ENCODE measurements around the gene NLGN1.
A peak's percentile ranks its signal among the peaks of the same experiment; 100 is the strongest.

The NLGN1 gene

GRCh38 chr3:173988909-173989308 lies 591.4 kb downstream of the NLGN1 start:
- DNase-seq (ENCODE audit: low read depth): peak; percentile 5

DNA sequence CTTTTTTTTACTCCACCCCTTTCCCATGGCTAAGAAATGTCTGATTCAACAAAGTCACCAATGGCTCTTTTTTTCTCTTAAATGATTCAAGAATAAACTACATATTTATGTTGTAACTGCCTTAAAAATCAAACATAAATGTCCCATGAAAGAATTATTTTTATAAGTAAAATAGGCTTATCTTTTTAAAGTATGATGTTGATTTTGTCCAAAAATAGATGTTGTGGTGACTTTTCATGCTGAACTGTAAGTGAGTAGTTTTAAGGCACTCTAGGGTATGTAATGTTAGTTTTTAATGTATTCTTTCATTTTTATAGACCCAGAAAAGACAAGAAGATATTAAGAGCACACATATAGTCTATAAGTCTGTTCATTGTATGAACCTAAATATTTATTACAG lies 594.9 kb downstream of the NLGN1 start:
- DNase-seq (ENCODE audit: low read depth): peak; percentile 42

DNA sequence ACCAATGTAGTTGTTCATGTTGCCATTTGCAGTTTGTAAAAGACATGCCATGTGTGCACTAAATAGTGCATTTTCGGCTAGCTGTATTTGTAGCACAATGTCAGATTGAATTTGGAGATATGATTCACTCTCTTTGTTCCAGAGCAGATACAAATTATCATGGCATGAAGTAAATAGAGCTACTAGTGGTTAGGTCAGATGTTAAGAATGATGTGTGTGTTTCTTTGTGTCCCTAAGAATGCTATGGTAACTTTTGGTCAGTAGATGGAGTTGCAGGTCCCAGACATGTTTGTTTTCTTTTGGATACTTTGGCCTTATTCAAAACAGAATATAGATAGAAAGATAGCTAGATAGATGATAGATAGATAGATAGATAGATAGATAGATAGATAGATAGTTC lies 595.8 kb downstream of the NLGN1 start:
- peak; percentile 86 for DNase-seq (ENCODE audit: low read depth)

GRCh38 chr3:174000675-174001074 lies 603.1 kb downstream of the NLGN1 start:
- DNase-seq (ENCODE audit: low read depth): no peak

- DNase-seq (ENCODE audit: low read depth): peak; percentile 24
These were observed 605.0 kb downstream of the NLGN1 start for GRCh38 chr3:174002543-174002942.

DNA sequence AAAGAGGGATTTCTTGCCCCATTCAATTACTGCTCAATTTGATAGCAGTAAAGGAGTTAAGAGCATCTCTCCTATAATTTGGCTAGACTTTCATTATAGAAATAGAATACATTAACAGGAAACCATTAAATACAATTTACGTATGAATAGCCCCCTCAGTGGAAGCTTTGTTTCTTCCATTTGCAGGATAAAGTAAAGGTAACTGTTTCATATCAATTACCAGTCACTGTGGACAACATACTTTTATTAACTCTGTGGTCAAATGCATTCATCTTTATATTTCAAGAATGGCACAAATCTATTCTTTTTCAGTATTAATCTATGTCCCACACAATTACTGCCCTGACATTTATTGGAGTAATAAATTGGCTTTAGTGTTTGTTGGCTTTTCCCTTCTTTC lies 613.4 kb downstream of the NLGN1 start:
- DNase-seq (ENCODE audit: low read depth): no peak

GRCh38 chr3:174016186-174016585 lies 618.6 kb downstream of the NLGN1 start:
- peak; percentile 86 for DNase-seq (ENCODE audit: low read depth)

- DNase-seq (ENCODE audit: low read depth): no peak
These were observed 622.6 kb downstream of the NLGN1 start for GRCh38 chr3:174020156-174020555.

DNA sequence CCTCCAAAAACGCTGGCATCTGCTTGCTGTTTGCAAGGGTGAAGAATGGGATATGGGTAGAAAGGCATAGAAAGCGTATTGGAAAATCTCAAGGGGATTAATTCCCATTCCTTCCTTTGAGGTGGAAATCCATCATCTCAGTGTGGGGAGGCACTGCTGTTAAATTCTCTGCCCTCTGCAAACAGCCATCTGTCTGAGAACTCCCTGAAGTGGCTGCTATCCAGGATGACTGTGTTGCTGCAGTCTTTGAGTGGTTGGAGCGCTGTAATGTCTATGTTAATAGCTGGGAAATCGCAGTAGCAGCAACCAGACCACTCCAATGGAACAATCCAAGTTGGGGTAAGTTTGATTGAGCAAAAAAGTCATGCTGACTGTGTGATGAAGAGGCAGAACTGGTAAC lies 625.9 kb downstream of the NLGN1 start:
- peak; percentile 16 for DNase-seq (ENCODE audit: low read depth)

DNA sequence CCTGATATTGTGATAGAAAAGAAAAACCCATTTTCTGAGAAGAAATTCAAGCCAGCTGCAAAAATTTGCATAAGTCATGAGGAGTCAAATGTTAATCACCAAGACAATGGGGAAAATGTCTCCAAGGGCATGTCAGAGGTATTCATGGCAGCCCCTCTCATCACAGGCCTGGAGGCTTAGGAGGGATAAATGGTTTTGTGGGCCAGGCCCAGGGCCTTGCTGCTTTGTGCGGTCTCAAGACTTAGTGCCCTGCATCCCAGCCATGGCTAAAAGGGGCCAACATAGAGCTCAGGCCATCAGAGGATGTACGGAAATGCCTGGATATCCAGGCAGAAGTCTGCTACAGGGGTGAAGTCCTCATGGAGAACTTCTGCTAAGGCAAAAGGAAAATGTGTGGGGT lies 631.1 kb downstream of the NLGN1 start:
- no peak for DNase-seq (ENCODE audit: low read depth)

- DNase-seq (ENCODE audit: low read depth): no peak
These were observed 637.9 kb downstream of the NLGN1 start for GRCh38 chr3:174035328-174035886.

DNA sequence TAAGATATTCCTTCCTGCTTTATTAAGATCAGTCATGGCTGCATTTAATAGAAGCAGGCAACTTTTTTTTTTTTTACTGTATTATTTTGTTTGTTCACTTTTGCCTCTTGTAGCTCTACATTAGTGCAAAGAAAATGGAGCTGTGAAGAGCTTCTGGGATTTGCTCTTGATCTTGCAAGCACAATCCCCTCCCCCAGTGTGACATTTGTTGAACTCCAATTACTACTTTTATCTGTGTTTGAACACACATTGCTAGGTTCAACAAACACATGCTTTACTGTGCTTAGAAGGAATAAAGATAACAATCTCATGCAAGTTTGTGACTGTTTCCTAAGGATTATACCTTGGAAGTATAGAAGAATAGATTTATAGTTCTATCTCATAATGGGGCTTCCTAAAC lies 648.8 kb downstream of the NLGN1 start:
- no peak for DNase-seq (ENCODE audit: low read depth)

DNA sequence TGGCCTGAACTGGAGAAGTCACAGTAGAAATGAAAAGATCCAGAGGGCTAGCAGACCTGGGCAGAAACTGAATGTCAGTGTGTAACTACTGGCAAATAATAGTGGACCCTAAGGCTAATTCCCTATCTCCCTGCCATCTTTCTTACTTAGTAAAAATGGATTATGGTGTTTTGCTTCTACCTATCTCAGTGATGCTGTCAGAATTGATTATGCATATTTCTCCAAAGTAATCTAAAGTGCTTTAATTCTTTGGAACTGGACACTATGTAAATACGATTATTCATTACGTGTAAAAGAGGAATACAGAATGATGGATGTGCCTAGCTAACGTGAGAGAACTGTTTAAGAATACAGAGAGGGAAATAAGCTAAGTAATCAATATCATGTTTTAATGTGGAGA lies 651.9 kb downstream of the NLGN1 start:
- DNase-seq (ENCODE audit: low read depth): no peak

- DNase-seq (ENCODE audit: low read depth): no peak
These were observed 653.6 kb downstream of the NLGN1 start for GRCh38 chr3:174051191-174051590.

DNA sequence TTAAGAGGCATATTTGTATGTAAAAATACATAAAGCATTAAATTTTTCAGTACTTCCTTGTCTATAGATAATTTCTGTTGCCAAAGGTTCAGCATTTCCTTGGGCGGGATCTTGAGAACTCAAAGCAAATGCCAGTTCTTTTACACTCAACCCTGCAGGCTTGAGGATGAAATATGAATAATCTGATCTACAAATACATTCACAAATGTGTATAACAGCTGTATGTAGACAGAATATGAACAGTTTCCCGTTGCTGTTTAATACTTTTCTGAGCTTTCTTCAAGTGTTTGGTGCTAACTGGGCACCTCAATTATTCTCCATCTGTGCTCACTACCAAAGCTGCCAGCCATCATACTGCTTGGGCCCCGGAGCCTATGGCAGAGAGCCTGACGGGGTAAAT lies 661.3 kb downstream of the NLGN1 start:
- no peak for DNase-seq (ENCODE audit: low read depth)

- no peak for DNase-seq (ENCODE audit: low read depth)
These were observed 662.9 kb downstream of the NLGN1 start for GRCh38 chr3:174060431-174060830.

DNA sequence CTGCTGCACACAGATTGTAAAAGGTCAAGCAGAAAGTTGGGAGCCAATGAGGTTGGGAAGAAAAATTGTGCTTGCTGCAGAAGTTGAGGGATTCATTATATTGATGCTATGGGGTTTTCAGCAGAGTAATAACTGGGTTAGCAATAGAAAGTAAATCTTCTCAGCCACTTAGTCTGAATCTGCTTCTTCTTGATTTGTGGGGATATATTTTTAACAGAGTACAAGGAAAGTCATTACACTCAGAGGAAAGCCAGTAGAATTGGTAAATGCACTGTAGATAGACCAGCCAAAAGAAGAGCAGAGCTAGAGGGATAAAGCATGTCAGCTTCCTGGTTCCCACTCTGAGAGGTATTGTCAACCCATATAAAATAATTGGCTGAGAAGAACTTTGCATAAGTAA lies 663.6 kb downstream of the NLGN1 start:
- DNase-seq (ENCODE audit: low read depth): no peak

- DNase-seq (ENCODE audit: low read depth): no peak
These were observed 664.2 kb downstream of the NLGN1 start for GRCh38 chr3:174061731-174062130.

DNA sequence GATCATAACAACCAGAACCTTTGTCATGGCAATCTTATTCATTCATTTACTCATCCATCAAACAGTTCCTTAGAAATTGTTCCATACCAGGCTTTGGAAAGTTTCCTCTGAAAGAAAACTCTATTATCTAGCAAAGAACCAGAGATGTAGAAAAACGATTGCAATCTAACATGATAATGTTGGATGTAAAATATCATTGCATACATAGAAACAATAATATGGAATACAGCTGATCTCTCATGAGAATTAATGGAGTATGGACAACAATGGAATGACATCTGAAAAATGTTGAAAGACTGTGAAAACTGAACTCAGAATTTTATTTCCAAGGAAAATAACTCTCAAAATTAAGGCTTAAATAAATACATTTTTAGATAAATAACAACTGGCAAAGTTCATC lies 665.4 kb downstream of the NLGN1 start:
- peak; percentile 7 for DNase-seq (ENCODE audit: low read depth)

DNA sequence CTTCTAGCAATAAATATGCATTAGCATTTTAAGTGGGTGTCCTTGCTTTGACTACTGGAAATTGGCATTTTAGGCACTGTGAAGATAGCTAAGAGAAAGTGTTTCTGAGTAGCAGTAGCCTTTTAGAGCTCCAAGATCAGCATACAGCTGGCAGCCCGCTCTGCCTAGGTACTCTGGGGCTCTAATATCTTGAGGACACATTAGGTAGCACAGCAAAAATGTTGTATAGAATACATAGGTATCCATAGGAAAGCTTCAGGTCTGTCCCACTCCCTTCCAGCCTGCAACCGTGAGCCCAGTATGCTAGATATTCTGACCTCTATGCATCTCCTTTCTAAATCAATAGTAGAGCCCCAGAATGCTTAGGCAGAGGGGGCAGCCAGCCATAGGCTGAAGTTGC lies 670.5 kb downstream of the NLGN1 start:
- DNase-seq (ENCODE audit: low read depth): no peak

DNA sequence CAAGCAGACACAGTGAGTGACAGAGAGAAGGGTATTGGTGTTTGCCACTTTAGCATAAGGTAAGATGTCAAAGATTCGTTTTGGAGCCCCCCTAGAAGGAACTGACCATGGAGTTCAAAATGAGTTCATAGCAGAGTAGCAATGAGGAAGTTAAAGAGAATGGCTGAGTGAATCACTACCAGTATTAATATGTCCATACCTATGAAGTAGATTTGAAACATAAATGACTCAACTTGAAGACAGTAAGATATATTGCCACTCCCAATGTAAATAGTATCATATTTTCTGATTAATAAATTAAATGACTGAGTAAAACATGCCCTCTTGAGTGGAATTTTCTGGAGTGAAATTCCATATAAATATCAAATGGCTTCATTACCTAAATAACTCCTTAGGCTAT lies 675.1 kb downstream of the NLGN1 start:
- DNase-seq (ENCODE audit: low read depth): no peak

- DNase-seq (ENCODE audit: low read depth): no peak
These were observed 686.2 kb downstream of the NLGN1 start for GRCh38 chr3:174083706-174084105.

- DNase-seq (ENCODE audit: low read depth): peak; percentile 15
These were observed 692.0 kb downstream of the NLGN1 start for GRCh38 chr3:174089592-174089991.

GRCh38 chr3:174094669-174095068 lies 697.1 kb downstream of the NLGN1 start:
- DNase-seq (ENCODE audit: low read depth): no peak

GRCh38 chr3:174097686-174098085 lies 700.1 kb downstream of the NLGN1 start:
- no peak for DNase-seq (ENCODE audit: low read depth)

All from EH (cell line).